ENCODE results near the gene TNS2.
"Not testable (repeated sequence)": the region's sequence is repeated elsewhere in the genome, so short reads cannot be mapped to it uniquely, and the experiment has no call there.

The TNS2 gene

GRCh38 chr12:53094394-53094787 is 44.5 kb downstream of the TNS2 start:
- DNase-seq (ENCODE audit: low read depth in 2 of 2): no peak

- not testable (repeated sequence) for DNase-seq (ENCODE audit: low read depth in 2 of 2)
These were observed 45.1 kb downstream of the TNS2 start for GRCh38 chr12:53094796-53095595.

GRCh38 chr12:53095596-53095895 is 45.7 kb downstream of the TNS2 start:
- DNase-seq (ENCODE audit: low read depth in 2 of 2): not testable (repeated sequence)

- no peak for DNase-seq (ENCODE audit: low read depth in 2 of 2)
These were observed 46.4 kb downstream of the TNS2 start for GRCh38 chr12:53096089-53096741.

- no peak for DNase-seq (ENCODE audit: low read depth in 2 of 2)
These were observed 46.9 kb downstream of the TNS2 start for GRCh38 chr12:53096759-53097158.

GRCh38 chr12:53097207-53097563 is 47.3 kb downstream of the TNS2 start:
- DNase-seq (ENCODE audit: low read depth in 2 of 2): no peak

- DNase-seq (ENCODE audit: low read depth in 2 of 2): peak; percentile 12 to 35
These were observed 47.9 kb downstream of the TNS2 start, which contains the start of gene IGFBP6 for GRCh38 chr12:53097564-53098353. Gene IGFBP6 (plus strand): TSS chr12:53097667. CDS start chr12:53097718, 51 bp downstream.

- DNase-seq (ENCODE audit: low read depth in 2 of 2): no peak
These were observed 48.6 kb downstream of the TNS2 start for GRCh38 chr12:53098354-53098981.

- DNase-seq (ENCODE audit: low read depth in 2 of 2): peak; percentile 82 to 83
These were observed 49.4 kb downstream of the TNS2 start for GRCh38 chr12:53099071-53099882.

- DNase-seq (ENCODE audit: low read depth in 2 of 2): no peak
These were observed 50.7 kb downstream of the TNS2 start for GRCh38 chr12:53100466-53101151.

- DNase-seq (ENCODE audit: low read depth in 2 of 2): no peak
These were observed 51.4 kb downstream of the TNS2 start for GRCh38 chr12:53101266-53101665.

GRCh38 chr12:53101931-53102781 is 52.3 kb downstream of the TNS2 start:
- DNase-seq (ENCODE audit: low read depth in 2 of 2): no peak

GRCh38 chr12:53102883-53103807 is 53.3 kb downstream of the TNS2 start, which contains the start of gene SOAT2:
Gene SOAT2 (plus strand): TSS chr12:53103486. CDS start chr12:53103578, 92 bp downstream.
- DNase-seq (ENCODE audit: low read depth in 2 of 2): peak in 1 of 2 donors; percentile 21

- no peak for DNase-seq (ENCODE audit: low read depth in 2 of 2)
These were observed 54.0 kb downstream of the TNS2 start for GRCh38 chr12:53103860-53104305.

GRCh38 chr12:53105256-53105655 is 55.4 kb downstream of the TNS2 start:
- DNase-seq (ENCODE audit: low read depth in 2 of 2): no peak

GRCh38 chr12:53105712-53106439 is 56.0 kb downstream of the TNS2 start:
- no peak for DNase-seq (ENCODE audit: low read depth in 2 of 2)

GRCh38 chr12:53107122-53107521 is 57.3 kb downstream of the TNS2 start:
- no peak for DNase-seq (ENCODE audit: low read depth in 2 of 2)

GRCh38 chr12:53112431-53112830 is 62.6 kb downstream of the TNS2 start:
- DNase-seq (ENCODE audit: low read depth in 2 of 2): not testable (repeated sequence)

Data from stimulated activated CD8-positive, alpha-beta memory T cell treated with anti-CD3 and anti-CD28 coated beads, Interleukin-2, amount 100 ng/mL, for 1 hour (primary cell).